Fibroblast of the aortic adventitia (primary cell): ENCODE measurements around the gene VMO1. TPM values are rescaled to one million over a fixed set of nuclear protein-coding genes. Genes with fewer than 3 reads are reported as not detected.
A peak's percentile ranks its signal among the peaks of the same experiment; 100 is the strongest.

Experiments
- DNase-seq: peaks from one replicate; pipeline ENCODE4 v3.0.0-alpha.2; 2010; ENCODE audit warnings: low read depth
- H3K4me3 ChIP-seq: 2 replicates; pipeline ENCODE4 v1.5.1; 2011; ENCODE audit warnings: low read depth, mild to moderate bottlenecking, control low read depth, low read length, moderate library complexity
- total RNA-seq: library from RNA; depleted of rRNA; stranded (reverse); fragments of >200 nt; gene quantifications from 2 replicates; pipeline ENCODE4 v1.2.3, GENCODE V29; 2012; ENCODE audit warnings: low replicate concordance
- TF ChIP-seq, protein P1 (sequence below): IDR thresholded peaks from 2 replicates; pipeline ENCODE4 v1.5.1; 2011; ENCODE audit warnings: mild to moderate bottlenecking, low read length, control low read depth, inconsistent platforms; ENCODE audit not compliant: insufficient read depth

Gene VMO1
- total RNA-seq, 1 donor = 0.27 TPM

DNA sequence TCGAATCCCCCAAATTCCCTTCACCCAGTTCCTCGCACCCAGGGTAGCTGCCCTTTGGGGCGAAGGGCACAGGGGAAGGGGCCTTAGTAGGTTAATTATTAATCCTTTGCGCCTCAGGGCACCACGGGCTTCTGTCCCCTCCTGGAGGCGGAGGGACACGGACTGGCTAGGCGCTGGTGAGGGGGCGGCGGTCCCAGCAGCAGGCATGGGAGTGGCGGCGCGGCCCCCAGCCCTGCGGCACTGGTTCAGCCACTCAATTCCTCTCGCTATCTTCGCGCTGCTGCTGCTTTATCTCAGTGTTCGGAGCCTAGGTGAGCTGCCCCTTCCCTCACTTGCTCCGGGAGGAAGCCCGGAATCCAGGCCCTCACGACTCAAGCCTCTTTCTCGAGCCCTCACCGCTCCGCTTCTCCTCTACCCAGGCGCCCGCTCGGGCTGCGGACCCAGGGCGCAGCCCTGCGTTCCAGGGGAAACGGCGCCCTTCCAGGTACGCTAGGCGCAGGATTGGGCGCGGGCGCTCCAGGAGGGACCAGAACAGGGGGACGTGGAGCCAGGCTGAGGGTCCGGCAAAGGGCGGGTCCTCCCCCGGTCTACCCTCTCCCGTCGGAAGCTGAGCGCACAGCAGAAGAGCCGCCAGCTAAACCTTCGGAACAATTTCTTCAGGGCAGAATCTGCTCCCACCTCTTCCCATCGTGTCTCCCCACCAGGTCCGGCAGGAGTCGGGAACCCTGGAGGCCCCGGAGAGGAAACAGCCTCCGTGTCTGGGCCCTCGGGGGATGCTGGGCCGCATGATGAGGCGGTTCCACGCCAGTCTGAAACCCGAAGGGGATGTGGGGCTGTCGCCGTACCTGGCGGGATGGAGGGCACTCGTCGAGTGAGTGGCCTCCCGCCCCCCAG, 2.9 kb upstream of the VMO1 start, which contains the start of gene GLTPD2:
GLTPD2 (plus strand) TSS at position 158 of the 894 bp plus-strand sequence; CDS start at position 206, 48 bp downstream.
- DNase-seq = no peak
- TF ChIP-seq, protein P1, sequence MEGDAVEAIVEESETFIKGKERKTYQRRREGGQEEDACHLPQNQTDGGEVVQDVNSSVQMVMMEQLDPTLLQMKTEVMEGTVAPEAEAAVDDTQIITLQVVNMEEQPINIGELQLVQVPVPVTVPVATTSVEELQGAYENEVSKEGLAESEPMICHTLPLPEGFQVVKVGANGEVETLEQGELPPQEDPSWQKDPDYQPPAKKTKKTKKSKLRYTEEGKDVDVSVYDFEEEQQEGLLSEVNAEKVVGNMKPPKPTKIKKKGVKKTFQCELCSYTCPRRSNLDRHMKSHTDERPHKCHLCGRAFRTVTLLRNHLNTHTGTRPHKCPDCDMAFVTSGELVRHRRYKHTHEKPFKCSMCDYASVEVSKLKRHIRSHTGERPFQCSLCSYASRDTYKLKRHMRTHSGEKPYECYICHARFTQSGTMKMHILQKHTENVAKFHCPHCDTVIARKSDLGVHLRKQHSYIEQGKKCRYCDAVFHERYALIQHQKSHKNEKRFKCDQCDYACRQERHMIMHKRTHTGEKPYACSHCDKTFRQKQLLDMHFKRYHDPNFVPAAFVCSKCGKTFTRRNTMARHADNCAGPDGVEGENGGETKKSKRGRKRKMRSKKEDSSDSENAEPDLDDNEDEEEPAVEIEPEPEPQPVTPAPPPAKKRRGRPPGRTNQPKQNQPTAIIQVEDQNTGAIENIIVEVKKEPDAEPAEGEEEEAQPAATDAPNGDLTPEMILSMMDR = no peak
- H3K4me3 ChIP-seq = peak within 1 kb of the TSS; percentile 75

DNA sequence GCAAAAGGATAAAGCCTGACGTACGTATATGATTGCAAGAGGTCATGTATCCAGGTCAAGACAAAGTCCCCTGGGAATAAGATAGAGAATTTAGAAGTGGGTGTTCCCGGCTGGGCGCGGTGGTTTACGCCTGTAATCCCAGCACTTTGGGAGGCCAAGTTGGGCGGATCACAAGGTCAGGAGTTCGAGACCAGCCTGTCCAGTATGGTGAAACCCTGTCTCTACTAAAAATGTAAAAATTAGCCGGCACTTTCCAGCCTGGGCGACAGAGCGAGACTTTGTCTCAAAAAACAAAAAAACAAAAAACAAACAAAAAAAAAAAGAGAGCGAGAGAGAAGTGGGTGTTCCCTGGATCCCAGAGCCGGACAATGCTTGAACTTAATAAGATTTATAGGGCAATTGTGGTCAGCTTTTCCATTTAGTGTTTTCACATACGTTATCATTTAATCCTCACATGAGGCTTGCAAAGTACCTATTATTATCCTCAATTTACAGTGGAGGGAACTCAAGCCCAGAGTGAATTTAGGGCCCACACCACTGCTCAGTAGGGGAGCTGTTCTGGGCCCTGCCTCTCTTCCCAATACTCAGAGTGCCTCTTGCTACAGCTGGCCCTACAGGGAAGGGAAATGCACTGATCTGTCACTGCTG, 2.1 kb upstream of the VMO1 start:
- no peak overlapping the region for H3K4me3 ChIP-seq
- DNase-seq = peak; percentile 58
- TF ChIP-seq, protein P1 = no peak

DNA sequence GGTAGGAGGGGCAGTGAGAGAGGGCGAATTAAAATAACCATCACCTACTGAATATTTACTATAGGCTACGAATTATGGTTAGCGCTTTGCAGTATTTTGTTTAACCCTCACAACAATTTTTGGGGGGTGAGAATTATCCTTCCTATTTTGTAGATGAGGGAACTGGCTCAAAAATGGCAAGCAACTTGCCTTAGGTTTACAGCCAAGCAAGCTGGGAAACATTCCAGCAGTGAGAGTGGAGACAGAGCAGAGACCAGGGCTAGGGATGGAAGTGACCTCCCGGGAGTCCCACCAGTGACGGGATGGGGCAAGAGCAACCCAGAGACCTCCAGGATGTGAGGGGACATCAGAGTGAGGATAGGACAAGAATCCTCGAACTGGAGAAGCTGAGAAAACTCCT, 352 bp upstream of the VMO1 start:
- H3K4me3 ChIP-seq = no peak overlapping the region
- TF ChIP-seq, protein P1 = no peak
- peak; percentile 43 for DNase-seq

DNA sequence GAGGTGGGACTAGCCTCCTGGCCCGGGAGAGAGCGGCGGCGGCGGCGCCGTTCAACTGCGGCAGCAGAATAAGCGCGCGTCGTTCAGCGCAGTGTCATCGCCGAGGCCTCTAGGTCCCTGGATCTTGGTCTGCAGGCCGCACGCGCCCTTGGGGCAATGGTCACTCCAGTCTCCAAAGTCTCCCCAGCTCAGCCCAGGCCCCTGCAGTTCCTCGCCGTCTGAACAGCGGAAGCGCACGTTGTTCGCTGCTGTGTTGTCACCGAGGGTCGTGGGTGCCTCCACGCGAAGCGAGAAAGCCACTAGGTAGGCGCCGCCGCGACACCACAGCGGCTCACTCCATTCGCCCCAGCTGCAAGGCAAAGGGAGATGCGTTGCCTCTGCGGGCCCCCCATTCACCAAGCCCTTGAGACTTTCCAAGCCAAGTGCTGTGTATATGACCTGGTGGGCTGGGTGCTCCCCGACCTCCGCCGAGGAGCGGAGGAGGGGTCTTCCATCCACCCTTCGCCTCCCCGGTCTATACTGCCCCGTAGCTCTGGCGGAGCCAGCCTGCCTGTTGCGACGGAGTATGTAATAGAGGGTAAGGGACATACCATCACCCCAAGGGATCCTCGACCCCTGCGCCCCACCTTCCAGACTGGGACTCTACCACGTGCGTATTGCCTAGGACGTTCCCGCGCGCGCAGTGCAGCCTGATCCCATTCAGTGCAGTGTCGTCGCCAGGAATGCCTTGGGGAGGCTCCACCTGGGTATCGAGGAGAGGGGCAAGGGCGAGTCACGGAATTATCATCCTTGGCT, 656 bp downstream of the VMO1 start:
- peak overlapping the region; percentile 10 for H3K4me3 ChIP-seq
- TF ChIP-seq, protein P1 = no peak
- DNase-seq = no peak

DNA sequence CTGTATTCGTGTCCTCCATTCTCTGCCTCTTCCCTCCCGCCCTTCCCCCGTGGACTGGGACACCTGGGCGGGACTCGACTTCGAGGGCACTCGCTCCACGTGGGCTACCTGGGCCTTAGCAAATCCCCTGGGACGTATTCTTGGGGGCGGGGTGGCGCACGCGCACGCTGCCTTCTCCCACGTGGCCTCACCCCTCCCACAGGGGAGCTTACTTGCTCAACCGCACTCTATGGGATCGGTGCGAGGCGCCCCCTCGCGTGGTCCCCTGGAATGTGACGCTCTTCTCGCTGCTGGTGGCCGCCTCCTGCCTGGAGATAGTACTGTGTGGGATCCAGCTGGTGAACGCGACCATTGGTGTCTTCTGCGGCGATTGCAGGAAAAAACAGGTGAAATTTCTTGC, 3.5 kb downstream of the VMO1 start:
- DNase-seq = no peak
- no peak overlapping the region for H3K4me3 ChIP-seq
- TF ChIP-seq, protein P1 = no peak

DNA sequence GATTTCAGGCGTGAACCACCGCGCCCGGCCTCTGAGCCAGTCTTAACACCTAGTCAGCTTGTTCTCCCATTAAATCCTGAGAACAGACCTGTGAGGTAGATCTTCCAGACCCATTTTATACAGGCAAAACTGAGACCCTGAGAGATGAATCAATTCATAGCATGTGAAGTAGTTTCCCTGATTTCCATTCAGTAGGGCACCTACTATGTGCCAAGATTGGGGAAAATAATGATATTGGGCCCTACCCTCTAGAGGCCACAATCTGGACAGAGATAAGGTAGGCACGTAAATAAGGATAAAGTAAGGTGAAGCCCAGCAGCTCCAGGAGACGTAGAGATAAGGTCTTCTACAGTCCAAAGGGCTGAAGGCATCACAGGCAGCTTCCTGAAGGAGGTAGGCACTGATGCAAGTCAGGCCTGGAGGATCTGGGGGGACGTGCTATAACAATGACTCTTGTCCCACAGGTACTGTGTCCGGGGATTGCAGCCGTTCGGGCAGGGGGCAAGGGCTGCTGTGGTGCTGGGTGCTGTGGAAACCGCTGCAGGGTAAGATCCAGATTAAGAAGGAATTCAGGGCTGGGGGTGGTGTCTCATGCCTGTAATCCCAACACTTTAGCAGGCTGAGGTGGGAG, 5.7 kb downstream of the VMO1 start:
- TF ChIP-seq, protein P1 = no peak
- H3K4me3 ChIP-seq = no peak overlapping the region
- no peak for DNase-seq
